ENCODE measurements around the gene PLCB4. TPM values are rescaled to one million over a fixed set of nuclear protein-coding genes. Genes with fewer than 3 reads are reported as not detected.

The PLCB4 gene
- total RNA-seq, 4 donors from 2014 or later, result 4.4 to 11.5 (median 8.7) TPM

GRCh38 chr20:9487231-9487630, 418.3 kb downstream of the PLCB4 start:
- TF ChIP-seq, protein P1, sequence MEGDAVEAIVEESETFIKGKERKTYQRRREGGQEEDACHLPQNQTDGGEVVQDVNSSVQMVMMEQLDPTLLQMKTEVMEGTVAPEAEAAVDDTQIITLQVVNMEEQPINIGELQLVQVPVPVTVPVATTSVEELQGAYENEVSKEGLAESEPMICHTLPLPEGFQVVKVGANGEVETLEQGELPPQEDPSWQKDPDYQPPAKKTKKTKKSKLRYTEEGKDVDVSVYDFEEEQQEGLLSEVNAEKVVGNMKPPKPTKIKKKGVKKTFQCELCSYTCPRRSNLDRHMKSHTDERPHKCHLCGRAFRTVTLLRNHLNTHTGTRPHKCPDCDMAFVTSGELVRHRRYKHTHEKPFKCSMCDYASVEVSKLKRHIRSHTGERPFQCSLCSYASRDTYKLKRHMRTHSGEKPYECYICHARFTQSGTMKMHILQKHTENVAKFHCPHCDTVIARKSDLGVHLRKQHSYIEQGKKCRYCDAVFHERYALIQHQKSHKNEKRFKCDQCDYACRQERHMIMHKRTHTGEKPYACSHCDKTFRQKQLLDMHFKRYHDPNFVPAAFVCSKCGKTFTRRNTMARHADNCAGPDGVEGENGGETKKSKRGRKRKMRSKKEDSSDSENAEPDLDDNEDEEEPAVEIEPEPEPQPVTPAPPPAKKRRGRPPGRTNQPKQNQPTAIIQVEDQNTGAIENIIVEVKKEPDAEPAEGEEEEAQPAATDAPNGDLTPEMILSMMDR (IDR thresholded peaks at IDR 0.05; ENCODE audit: low read depth), result no peak

DNA sequence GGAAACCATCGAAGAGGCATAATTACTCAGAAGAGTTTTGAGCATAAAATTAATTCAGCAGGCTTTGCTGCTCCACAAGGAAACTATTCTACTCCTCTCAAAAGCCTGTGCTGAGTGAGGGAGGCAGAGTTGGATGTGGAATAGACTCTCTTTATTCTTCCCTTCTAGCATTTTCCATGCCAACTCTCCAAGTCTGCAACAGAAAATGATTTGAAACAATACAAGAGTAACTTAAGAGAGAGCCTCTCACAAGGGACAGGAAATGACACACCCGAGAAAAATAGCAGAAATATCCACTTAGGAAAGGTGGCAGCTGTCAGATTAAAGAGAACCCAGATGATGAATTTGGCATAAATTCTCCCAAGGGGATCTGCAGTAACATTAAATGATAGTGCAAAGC, 419.2 kb downstream of the PLCB4 start:
- TF ChIP-seq, protein P1 (IDR thresholded peaks at IDR 0.05; ENCODE audit: low read depth), result no peak

DNA sequence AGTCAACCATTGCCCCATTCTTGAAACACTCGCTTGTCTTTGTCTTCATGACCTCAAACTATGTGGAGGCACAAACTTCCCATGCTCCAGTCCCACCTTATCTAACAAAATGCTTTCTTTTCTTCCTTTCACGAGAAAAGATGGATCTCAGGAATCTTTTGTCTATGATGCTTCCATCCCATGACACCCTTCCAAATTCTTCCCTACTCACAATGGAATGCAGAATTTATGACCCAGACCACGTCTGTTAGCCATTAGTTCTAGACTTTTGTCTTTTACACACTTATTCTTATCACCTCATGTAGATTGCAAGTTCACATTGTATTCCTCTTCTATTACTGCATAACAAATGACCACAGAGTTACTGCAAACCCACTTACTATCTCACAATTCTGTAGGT, 421.3 kb downstream of the PLCB4 start:
- TF ChIP-seq, protein P1 (IDR thresholded peaks at IDR 0.05; ENCODE audit: low read depth), result no peak

GRCh38 chr20:9490631-9491030, 421.7 kb downstream of the PLCB4 start:
- TF ChIP-seq, protein P1 (IDR thresholded peaks at IDR 0.05; ENCODE audit: low read depth), result no peak

DNA sequence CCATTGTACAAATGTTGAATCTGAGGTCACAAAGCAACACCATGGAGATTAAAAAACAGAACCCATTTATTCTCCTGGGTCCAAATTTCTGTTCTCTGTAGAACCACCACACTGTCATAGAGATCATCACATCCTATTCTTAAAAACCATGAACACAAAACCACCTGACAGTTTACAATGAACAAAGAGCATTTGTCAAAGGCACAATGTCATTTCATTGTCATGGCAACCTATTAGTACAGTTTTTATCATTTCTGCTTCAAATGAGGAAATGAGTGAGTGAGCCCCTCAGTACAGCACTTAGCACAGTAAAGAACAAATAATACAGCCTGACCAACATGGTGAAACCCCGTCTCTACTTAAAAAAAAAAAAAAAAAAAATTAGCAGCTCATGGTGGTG, 422.4 kb downstream of the PLCB4 start:
- TF ChIP-seq, protein P1 (IDR thresholded peaks at IDR 0.05; ENCODE audit: low read depth), result no peak

DNA sequence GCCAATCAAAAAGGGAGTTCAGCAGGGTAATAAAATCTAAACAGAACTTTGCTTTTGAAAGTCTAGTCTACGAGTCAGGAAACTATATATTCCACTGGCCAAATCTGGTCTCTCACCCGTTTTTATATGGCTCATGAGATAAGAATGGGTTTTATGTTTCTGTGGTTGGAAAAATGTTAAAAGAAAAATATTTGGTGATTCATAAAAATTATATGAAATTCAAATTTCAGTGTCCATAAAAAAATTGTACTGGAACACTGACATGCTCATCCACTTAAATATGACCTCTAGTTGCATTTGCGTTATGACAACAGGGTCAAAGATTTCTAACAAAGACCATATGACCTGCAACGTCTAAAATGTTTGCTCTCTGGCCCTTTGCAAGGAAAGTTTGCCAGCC, 423.2 kb downstream of the PLCB4 start:
- TF ChIP-seq, protein P1 (IDR thresholded peaks at IDR 0.05; ENCODE audit: low read depth), result no peak

DNA sequence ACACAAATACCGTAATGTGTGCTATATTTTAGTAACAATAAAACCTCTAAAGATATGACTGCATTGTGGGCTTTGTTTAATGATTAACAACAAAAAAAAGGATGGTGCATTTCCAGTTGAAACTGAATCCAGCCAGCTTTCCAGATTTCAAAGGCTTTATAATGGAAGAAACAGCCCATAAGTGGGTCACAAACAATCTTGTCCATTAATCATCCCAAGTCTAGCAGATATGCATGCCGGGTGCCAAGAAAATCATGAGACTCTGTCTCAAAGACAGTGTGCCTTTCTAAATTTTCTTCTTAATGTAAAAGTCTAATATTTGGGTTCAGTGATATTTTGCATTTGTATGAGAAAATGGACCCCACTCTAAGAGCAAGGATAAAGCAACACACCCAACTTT, 424.9 kb downstream of the PLCB4 start:
- TF ChIP-seq, protein P1 (IDR thresholded peaks at IDR 0.05; ENCODE audit: low read depth), result no peak
